ENCODE data around the gene MIEF1.
A peak's percentile ranks its signal among the peaks of the same experiment; 100 is the strongest.

MIEF1 gene

DNA sequence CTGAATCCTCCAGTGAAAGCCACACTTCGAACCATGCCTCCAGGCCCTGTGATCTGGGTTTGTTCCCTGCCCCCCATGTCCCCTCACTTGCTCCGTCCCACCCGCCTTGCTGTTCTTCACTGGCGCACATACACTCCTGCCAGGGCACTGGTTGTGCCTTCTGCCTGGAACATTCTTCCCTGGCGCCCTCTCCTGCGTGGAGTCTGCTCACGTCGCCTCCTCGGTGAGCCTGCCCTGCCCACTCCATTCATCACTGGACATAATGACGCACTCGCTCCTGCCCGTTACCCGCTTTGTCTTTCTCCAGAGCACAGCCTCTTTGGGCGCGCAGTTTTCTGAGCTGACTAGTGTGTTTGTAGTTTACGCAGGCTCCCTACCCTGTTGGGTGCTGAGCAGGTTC, 21.0 kb upstream of the MIEF1 start:
- no peak overlapping the region for H4K91ac ChIP-seq (ENCODE audit: low read depth, low read length, poor library complexity)

DNA sequence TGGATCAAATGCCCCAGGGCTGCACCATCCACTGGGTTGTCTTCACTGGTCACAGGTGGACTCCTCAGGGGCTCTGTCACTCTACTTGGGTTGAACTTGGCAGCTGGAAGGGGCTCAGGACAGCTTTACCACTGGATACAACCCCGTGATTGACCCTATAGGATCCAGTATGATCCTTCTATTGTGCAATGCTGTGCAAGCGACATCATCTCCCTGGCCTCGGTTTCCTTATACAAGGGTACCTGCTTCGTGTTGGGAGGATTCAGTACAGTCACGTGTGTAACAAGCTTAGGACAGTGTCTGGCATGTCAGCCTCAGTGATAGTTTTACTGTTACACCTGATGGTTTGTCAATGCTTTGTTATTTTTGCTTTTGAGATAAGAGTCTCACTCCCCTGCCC, 20.5 kb upstream of the MIEF1 start:
- no peak overlapping the region for H3K14ac ChIP-seq (ENCODE audit: low read length)
- no peak overlapping the region for H4K8ac ChIP-seq (ENCODE audit: low read depth, low read length)
- no peak overlapping the region for H2BK12ac ChIP-seq (ENCODE audit: low read length)
- no CpG with 5 or more reads among the region's 5 CpGs for WGBS, 2 donors (ENCODE audit: extremely low coverage in 2 of 2, insufficient read length in 2 of 2, insufficient replicate concordance in 1 of 2)
- no peak overlapping the region for H3K9ac ChIP-seq (ENCODE audit: low read depth, low read length, poor library complexity)
- no peak overlapping the region for H3K4me3 ChIP-seq (ENCODE audit: low read length in 2 of 2)
- H2BK5ac ChIP-seq (ENCODE audit: low read length): no peak overlapping the region
- H3K4ac ChIP-seq (ENCODE audit: low read length): no peak overlapping the region
- no peak overlapping the region for H4K91ac ChIP-seq (ENCODE audit: low read depth, low read length, poor library complexity)
- H3K79me1 ChIP-seq (ENCODE audit: low read depth, low read length): peaks cover 6% of the 10 kb centered on the region
- no peak overlapping the region for H2AFZ ChIP-seq (ENCODE audit: low read length)
- peaks cover 0 to 13% of the 10 kb centered on the region in 2 donors for H3K36me3 ChIP-seq (replicated peaks in 1 of 2; ENCODE audit: control insufficient read depth in 2 of 2, insufficient read depth in 2 of 2, low read length in 2 of 2)
- H3K27me3 ChIP-seq (ENCODE audit: control insufficient read depth in 3 of 3, insufficient read depth in 3 of 3, low read depth in 1 of 3, low read length in 3 of 3): no peaks in the 10 kb centered on the region
- H3K4me2 ChIP-seq (ENCODE audit: insufficient read depth, low read length, poor library complexity, severe bottlenecking): no peak overlapping the region
- H2BK120ac ChIP-seq (ENCODE audit: low read depth, low read length): no peak overlapping the region
- DNase-seq (ENCODE audit: low spot score): no peak
- H3K27ac ChIP-seq (replicated peaks; ENCODE audit: low read length): no peak overlapping the region
- no peaks in the 10 kb centered on the region for H3K4me1 ChIP-seq (ENCODE audit: control insufficient read depth in 2 of 2, insufficient read depth in 1 of 2, low read depth in 1 of 2, low read length in 2 of 2)
- H2AK5ac ChIP-seq (ENCODE audit: low read depth, low read length): no peak overlapping the region
- no peak overlapping the region for H3K18ac ChIP-seq (ENCODE audit: low read length)
- H2BK15ac ChIP-seq (ENCODE audit: low read length): no peak overlapping the region
- H3K9me3 ChIP-seq (replicated peaks in 1 of 2; ENCODE audit: control insufficient read depth in 2 of 2, insufficient read depth in 1 of 2, low read depth in 1 of 2, low read length in 2 of 2): no peaks in the 10 kb centered on the region
- no peak overlapping the region for H3K23ac ChIP-seq (ENCODE audit: low read depth, low read length, poor library complexity)

More for the DNA sequence above, 21.0 kb upstream of the MIEF1 start:
- H3K18ac ChIP-seq (ENCODE audit: low read length): peak overlapping the region; percentile 5
- H2BK15ac ChIP-seq (ENCODE audit: low read length): no peak overlapping the region
- H4K8ac ChIP-seq (ENCODE audit: low read depth, low read length): no peak overlapping the region
- no peak overlapping the region for H2AFZ ChIP-seq (ENCODE audit: low read length)
- no peak for DNase-seq (ENCODE audit: low spot score)
- peaks cover 6% of the 10 kb centered on the region for H3K79me1 ChIP-seq (ENCODE audit: low read depth, low read length)
- no peak overlapping the region for H2BK12ac ChIP-seq (ENCODE audit: low read length)
- no peaks in the 10 kb centered on the region for H3K27me3 ChIP-seq (ENCODE audit: control insufficient read depth in 3 of 3, insufficient read depth in 3 of 3, low read depth in 1 of 3, low read length in 3 of 3)
- peaks cover 3 to 4% of the 10 kb centered on the region in 2 donors for H3K4me1 ChIP-seq (ENCODE audit: control insufficient read depth in 2 of 2, insufficient read depth in 1 of 2, low read depth in 1 of 2, low read length in 2 of 2)
- peak overlapping the region; percentile 9 for H3K9ac ChIP-seq (ENCODE audit: low read depth, low read length, poor library complexity)
- no peak overlapping the region for H3K27ac ChIP-seq (replicated peaks; ENCODE audit: low read length)
- no peak overlapping the region for H3K4ac ChIP-seq (ENCODE audit: low read length)
- no peak overlapping the region for H2AK5ac ChIP-seq (ENCODE audit: low read depth, low read length)
- H2BK5ac ChIP-seq (ENCODE audit: low read length): no peak overlapping the region
- peaks cover 0 to 14% of the 10 kb centered on the region in 2 donors for H3K36me3 ChIP-seq (replicated peaks in 1 of 2; ENCODE audit: control insufficient read depth in 2 of 2, insufficient read depth in 2 of 2, low read length in 2 of 2)
- no peak overlapping the region for H3K4me2 ChIP-seq (ENCODE audit: insufficient read depth, low read length, poor library complexity, severe bottlenecking)
- WGBS, 2 donors (ENCODE audit: extremely low coverage in 2 of 2, insufficient read length in 2 of 2, insufficient replicate concordance in 1 of 2): no CpG with 5 or more reads among the region's 16 CpGs
- no peak overlapping the region for H3K14ac ChIP-seq (ENCODE audit: low read length)
- H3K9me3 ChIP-seq (replicated peaks in 1 of 2; ENCODE audit: control insufficient read depth in 2 of 2, insufficient read depth in 1 of 2, low read depth in 1 of 2, low read length in 2 of 2): no peaks in the 10 kb centered on the region
- H2BK120ac ChIP-seq (ENCODE audit: low read depth, low read length): no peak overlapping the region
- peak overlapping the region; percentile 22 for H3K23ac ChIP-seq (ENCODE audit: low read depth, low read length, poor library complexity)
- no peak overlapping the region for H3K4me3 ChIP-seq (ENCODE audit: low read length in 2 of 2)

DNA sequence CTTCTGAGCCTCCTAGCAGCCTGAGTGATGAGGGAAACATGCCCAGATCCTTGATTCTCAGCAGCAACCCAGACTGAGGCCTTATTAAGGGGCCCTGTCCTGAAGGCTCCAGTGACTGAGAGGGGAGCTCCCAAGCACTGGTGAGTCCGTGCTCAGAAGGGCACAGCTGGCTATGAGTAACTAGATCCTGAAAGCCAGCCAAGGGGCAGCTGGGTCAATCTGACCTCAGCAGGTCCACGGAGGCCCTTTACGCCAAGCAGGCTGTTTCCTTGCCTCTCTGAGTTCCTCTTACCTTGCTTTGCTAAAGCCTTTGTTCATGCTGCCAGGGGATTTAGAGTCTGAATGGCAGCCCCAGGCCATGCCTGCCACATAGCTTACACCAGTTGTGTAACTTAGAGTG, 19.3 kb upstream of the MIEF1 start:
- DNase-seq (ENCODE audit: low spot score): no peak
- H3K4me3 ChIP-seq (ENCODE audit: low read length in 2 of 2): no peak overlapping the region
- no peak overlapping the region for H3K4ac ChIP-seq (ENCODE audit: low read length)
- peaks cover 0 to 2% of the 10 kb centered on the region in 2 donors for H3K4me1 ChIP-seq (ENCODE audit: control insufficient read depth in 2 of 2, insufficient read depth in 1 of 2, low read depth in 1 of 2, low read length in 2 of 2)
- no peak overlapping the region for H4K91ac ChIP-seq (ENCODE audit: low read depth, low read length, poor library complexity)
- H2BK5ac ChIP-seq (ENCODE audit: low read length): peak overlapping the region; percentile 48
- peaks cover 6% of the 10 kb centered on the region for H3K79me1 ChIP-seq (ENCODE audit: low read depth, low read length)
- no peak overlapping the region for H2BK12ac ChIP-seq (ENCODE audit: low read length)
- no peak overlapping the region for H3K18ac ChIP-seq (ENCODE audit: low read length)
- H3K4me2 ChIP-seq (ENCODE audit: insufficient read depth, low read length, poor library complexity, severe bottlenecking): no peak overlapping the region
- H2BK15ac ChIP-seq (ENCODE audit: low read length): no peak overlapping the region
- H2AK5ac ChIP-seq (ENCODE audit: low read depth, low read length): no peak overlapping the region
- H3K14ac ChIP-seq (ENCODE audit: low read length): no peak overlapping the region
- H3K9me3 ChIP-seq (replicated peaks in 1 of 2; ENCODE audit: control insufficient read depth in 2 of 2, insufficient read depth in 1 of 2, low read depth in 1 of 2, low read length in 2 of 2): no peaks in the 10 kb centered on the region
- H3K27me3 ChIP-seq (ENCODE audit: control insufficient read depth in 3 of 3, insufficient read depth in 3 of 3, low read depth in 1 of 3, low read length in 3 of 3): no peaks in the 10 kb centered on the region
- no peak overlapping the region for H2BK120ac ChIP-seq (ENCODE audit: low read depth, low read length)
- peak overlapping the region; percentile 6 for H3K23ac ChIP-seq (ENCODE audit: low read depth, low read length, poor library complexity)
- no peak overlapping the region for H4K8ac ChIP-seq (ENCODE audit: low read depth, low read length)
- no peak overlapping the region for H3K27ac ChIP-seq (replicated peaks; ENCODE audit: low read length)
- no peak overlapping the region for H3K9ac ChIP-seq (ENCODE audit: low read depth, low read length, poor library complexity)
- H3K36me3 ChIP-seq (replicated peaks in 1 of 2; ENCODE audit: control insufficient read depth in 2 of 2, insufficient read depth in 2 of 2, low read length in 2 of 2): peaks cover 0 to 6% of the 10 kb centered on the region in 2 donors
- no peak overlapping the region for H2AFZ ChIP-seq (ENCODE audit: low read length)
- no CpG with 5 or more reads among the region's 3 CpGs for WGBS, 2 donors (ENCODE audit: extremely low coverage in 2 of 2, insufficient read length in 2 of 2, insufficient replicate concordance in 1 of 2)

DNA sequence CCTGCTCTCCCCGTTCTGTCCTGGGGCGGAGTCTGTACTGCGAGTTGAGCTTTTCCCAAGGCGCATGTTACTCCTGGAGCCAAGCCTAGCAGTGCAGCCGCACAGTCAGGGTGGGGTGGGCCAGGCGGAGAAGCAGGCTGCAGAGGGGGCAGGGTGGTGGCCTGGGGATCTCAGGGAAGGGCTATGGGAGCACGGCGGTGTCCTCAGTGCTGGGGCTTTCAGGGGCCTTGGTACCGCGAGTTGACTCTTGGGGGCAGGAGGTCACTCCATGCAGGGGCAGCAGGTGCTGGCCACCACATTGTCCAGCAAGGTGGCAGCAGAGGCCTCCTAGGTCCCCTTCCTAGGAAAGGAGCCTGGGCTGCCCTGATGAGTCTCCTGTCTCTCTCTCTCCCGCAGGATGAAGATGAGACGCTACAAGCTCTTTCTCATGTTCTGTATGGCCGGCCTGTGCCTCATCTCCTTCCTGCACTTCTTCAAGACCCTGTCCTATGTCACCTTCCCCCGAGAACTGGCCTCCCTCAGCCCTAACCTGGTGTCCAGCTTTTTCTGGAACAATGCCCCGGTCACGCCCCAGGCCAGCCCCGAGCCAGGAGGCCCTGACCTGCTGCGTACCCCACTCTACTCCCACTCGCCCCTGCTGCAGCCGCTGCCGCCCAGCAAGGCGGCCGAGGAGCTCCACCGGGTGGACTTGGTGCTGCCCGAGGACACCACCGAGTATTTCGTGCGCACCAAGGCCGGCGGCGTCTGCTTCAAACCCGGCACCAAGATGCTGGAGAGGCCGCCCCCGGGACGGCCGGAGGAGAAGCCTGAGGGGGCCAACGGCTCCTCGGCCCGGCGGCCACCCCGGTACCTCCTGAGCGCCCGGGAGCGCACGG, 14.9 kb upstream of the MIEF1 start:
- Histone ChIP-seq H3K14ac (ENCODE audit: low read length) (no peak overlapping the region), H3K4me1 (ENCODE audit: control insufficient read depth in 2 of 2, insufficient read depth in 1 of 2, low read depth in 1 of 2, low read length in 2 of 2) (peaks cover 0 to 2% of the 10 kb centered on the region in 2 donors), H2AK5ac (ENCODE audit: low read depth, low read length) (peak overlapping the region; percentile 63), H2AFZ (ENCODE audit: low read length) (no peak overlapping the region), H3K27me3 (ENCODE audit: control insufficient read depth in 3 of 3, insufficient read depth in 3 of 3, low read depth in 1 of 3, low read length in 3 of 3) (no peaks in the 10 kb centered on the region), H4K8ac (ENCODE audit: low read depth, low read length) (no peak overlapping the region), H3K36me3 (replicated peaks in 1 of 2; ENCODE audit: control insufficient read depth in 2 of 2, insufficient read depth in 2 of 2, low read length in 2 of 2) (peaks cover 0 to 16% of the 10 kb centered on the region in 2 donors), H3K4me2 (ENCODE audit: insufficient read depth, low read length, poor library complexity, severe bottlenecking) (peak overlapping the region; percentile 18), H3K23ac (ENCODE audit: low read depth, low read length, poor library complexity) (no peak overlapping the region), H3K27ac (replicated peaks; ENCODE audit: low read length) (no peak overlapping the region), H3K79me1 (ENCODE audit: low read depth, low read length) (peaks cover 1% of the 10 kb centered on the region), H2BK15ac (ENCODE audit: low read length) (no peak overlapping the region), H4K91ac (ENCODE audit: low read depth, low read length, poor library complexity) (no peak overlapping the region), H3K4me3 (ENCODE audit: low read length in 2 of 2) (no peak overlapping the region), H3K9me3 (replicated peaks in 1 of 2; ENCODE audit: control insufficient read depth in 2 of 2, insufficient read depth in 1 of 2, low read depth in 1 of 2, low read length in 2 of 2) (no peaks in the 10 kb centered on the region), H3K9ac (ENCODE audit: low read depth, low read length, poor library complexity) (peak overlapping the region; percentile 70), H3K18ac (ENCODE audit: low read length) (no peak overlapping the region), H3K4ac (ENCODE audit: low read length) (no peak overlapping the region), H2BK5ac (ENCODE audit: low read length) (no peak overlapping the region), H2BK12ac (ENCODE audit: low read length) (peak overlapping the region; percentile 10), H2BK120ac (ENCODE audit: low read depth, low read length) (no peak overlapping the region)
- WGBS, 2 donors (ENCODE audit: extremely low coverage in 2 of 2, insufficient read length in 2 of 2, insufficient replicate concordance in 1 of 2): no CpG with 5 or more reads among the region's 45 CpGs
- DNase-seq (ENCODE audit: low spot score): no peak

Data from neuronal stem cell (in vitro differentiated cells).